ENCODE data around the gene FNDC11. TPM values are rescaled to one million over a fixed set of nuclear protein-coding genes. Genes with fewer than 3 reads are reported as not detected.
A peak's percentile ranks its signal among the peaks of the same experiment; 100 is the strongest.

Gene FNDC11
- total and polyA plus RNA-seq, 2 of the 13 experiments (the other 11 are each of a cell fraction or from before 2014, with no cell fraction given): 0.07 TPM; not detected in 1

- TF ChIP-seq ZNF660 (CRISPR knock-in tag; IDR thresholded peaks at IDR 0.05; ENCODE audit: borderline replicate concordance, low read depth): peak; percentile 71; the same call in 1 of the 2 replicates
- TF ChIP-seq SIN3A (IDR thresholded peaks at IDR 0.05; ENCODE audit: borderline replicate concordance, low read depth, low read length): no peak; the same call in 1 of the 2 replicates
- no peak for TF ChIP-seq GTF2F1 (IDR thresholded peaks at IDR 0.05; ENCODE audit: low read length)
- TF ChIP-seq, protein P1, sequence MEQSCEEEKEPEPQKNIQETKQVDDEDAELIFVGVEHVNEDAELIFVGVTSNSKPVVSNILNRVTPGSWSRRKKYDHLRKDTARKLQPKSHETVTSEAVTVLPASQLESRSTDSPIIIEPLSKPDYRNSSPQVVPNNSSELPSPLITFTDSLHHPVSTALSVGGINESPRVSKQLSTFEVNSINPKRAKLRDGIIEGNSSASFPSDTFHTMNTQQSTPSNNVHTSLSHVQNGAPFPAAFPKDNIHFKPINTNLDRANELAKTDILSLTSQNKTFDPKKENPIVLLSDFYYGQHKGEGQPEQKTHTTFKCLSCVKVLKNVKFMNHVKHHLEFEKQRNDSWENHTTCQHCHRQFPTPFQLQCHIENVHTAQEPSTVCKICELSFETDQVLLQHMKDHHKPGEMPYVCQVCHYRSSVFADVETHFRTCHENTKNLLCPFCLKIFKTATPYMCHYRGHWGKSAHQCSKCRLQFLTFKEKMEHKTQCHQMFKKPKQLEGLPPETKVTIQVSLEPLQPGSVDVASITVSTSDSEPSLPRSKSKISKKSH (CRISPR knock-in tag; IDR thresholded peaks at IDR 0.05; ENCODE audit: borderline replicate concordance): peak; percentile 98
- no peak for TF ChIP-seq ZNF672 (CRISPR knock-in tag; IDR thresholded peaks at IDR 0.05)
- TF ChIP-seq, protein P2, sequence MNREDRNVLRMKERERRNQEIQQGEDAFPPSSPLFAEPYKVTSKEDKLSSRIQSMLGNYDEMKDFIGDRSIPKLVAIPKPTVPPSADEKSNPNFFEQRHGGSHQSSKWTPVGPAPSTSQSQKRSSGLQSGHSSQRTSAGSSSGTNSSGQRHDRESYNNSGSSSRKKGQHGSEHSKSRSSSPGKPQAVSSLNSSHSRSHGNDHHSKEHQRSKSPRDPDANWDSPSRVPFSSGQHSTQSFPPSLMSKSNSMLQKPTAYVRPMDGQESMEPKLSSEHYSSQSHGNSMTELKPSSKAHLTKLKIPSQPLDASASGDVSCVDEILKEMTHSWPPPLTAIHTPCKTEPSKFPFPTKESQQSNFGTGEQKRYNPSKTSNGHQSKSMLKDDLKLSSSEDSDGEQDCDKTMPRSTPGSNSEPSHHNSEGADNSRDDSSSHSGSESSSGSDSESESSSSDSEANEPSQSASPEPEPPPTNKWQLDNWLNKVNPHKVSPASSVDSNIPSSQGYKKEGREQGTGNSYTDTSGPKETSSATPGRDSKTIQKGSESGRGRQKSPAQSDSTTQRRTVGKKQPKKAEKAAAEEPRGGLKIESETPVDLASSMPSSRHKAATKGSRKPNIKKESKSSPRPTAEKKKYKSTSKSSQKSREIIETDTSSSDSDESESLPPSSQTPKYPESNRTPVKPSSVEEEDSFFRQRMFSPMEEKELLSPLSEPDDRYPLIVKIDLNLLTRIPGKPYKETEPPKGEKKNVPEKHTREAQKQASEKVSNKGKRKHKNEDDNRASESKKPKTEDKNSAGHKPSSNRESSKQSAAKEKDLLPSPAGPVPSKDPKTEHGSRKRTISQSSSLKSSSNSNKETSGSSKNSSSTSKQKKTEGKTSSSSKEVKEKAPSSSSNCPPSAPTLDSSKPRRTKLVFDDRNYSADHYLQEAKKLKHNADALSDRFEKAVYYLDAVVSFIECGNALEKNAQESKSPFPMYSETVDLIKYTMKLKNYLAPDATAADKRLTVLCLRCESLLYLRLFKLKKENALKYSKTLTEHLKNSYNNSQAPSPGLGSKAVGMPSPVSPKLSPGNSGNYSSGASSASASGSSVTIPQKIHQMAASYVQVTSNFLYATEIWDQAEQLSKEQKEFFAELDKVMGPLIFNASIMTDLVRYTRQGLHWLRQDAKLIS (CRISPR knock-in tag; IDR thresholded peaks at IDR 0.05): no peak
- peak; percentile 30; the same call in 1 of the 2 replicates for TF ChIP-seq ZNF510 (CRISPR knock-in tag; IDR thresholded peaks at IDR 0.05; ENCODE audit: low read depth)
- TF ChIP-seq ZNF567 (CRISPR knock-in tag; IDR thresholded peaks at IDR 0.05; ENCODE audit: borderline replicate concordance): peak; percentile 95
- TF ChIP-seq NFATC3 (CRISPR knock-in tag; IDR thresholded peaks at IDR 0.05): no peak
- TF ChIP-seq RBFOX2 (IDR thresholded peaks at IDR 0.05; ENCODE audit: low read depth, low read length): peak; percentile 77
- no peak for TF ChIP-seq GATA4 (IDR thresholded peaks at IDR 0.05; ENCODE audit: borderline replicate concordance, low read depth)
- peak; percentile 88 for TF ChIP-seq ZNF44 (CRISPR knock-in tag; IDR thresholded peaks at IDR 0.05)
- TF ChIP-seq RAD21 (CRISPR knock-in tag; IDR thresholded peaks at IDR 0.05): peak; percentile 100
- no peak for TF ChIP-seq NBN (conservative IDR thresholded peaks at IDR 0.05)
- peak; percentile 97 for TF ChIP-seq ZNF335 (CRISPR knock-in tag; IDR thresholded peaks at IDR 0.05)
- no peak for TF ChIP-seq PRDM4 (CRISPR knock-in tag; IDR thresholded peaks at IDR 0.05; ENCODE audit: borderline replicate concordance)
- TF ChIP-seq PHF21A (CRISPR knock-in tag; IDR thresholded peaks at IDR 0.05): peak; percentile 78; the same call in 1 of the 2 replicates
- TF ChIP-seq, protein P3, sequence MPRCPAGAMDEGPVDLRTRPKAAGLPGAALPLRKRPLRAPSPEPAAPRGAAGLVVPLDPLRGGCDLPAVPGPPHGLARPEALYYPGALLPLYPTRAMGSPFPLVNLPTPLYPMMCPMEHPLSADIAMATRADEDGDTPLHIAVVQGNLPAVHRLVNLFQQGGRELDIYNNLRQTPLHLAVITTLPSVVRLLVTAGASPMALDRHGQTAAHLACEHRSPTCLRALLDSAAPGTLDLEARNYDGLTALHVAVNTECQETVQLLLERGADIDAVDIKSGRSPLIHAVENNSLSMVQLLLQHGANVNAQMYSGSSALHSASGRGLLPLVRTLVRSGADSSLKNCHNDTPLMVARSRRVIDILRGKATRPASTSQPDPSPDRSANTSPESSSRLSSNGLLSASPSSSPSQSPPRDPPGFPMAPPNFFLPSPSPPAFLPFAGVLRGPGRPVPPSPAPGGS (CRISPR knock-in tag; IDR thresholded peaks at IDR 0.05): peak; percentile 97
- TF ChIP-seq, protein P4, sequence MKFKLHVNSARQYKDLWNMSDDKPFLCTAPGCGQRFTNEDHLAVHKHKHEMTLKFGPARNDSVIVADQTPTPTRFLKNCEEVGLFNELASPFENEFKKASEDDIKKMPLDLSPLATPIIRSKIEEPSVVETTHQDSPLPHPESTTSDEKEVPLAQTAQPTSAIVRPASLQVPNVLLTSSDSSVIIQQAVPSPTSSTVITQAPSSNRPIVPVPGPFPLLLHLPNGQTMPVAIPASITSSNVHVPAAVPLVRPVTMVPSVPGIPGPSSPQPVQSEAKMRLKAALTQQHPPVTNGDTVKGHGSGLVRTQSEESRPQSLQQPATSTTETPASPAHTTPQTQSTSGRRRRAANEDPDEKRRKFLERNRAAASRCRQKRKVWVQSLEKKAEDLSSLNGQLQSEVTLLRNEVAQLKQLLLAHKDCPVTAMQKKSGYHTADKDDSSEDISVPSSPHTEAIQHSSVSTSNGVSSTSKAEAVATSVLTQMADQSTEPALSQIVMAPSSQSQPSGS (CRISPR knock-in tag; IDR thresholded peaks at IDR 0.05): peak; percentile 83; the same call in 1 of the 2 replicates
Measured at GRCh38 chr20:63537525-63538203, 16.3 kb upstream of the FNDC11 start (continued).

All from HepG2 (cell line).